HepG2 (cell line): ENCODE data around the gene TNP2. TPM values are rescaled to one million over a fixed set of nuclear protein-coding genes. Genes with fewer than 3 reads are reported as not detected.

Experiments used
- ADNP ChIP-seq: sonication (generic); formaldehyde crosslinking; IDR thresholded peaks from 2 replicates; pipeline ENCODE4 v1.4.0; 2020; ENCODE audit warnings: missing genetic modification reagents
- BCL6 ChIP-seq: IDR thresholded peaks from 2 replicates; pipeline ENCODE4 v1.6.1; 2016; ENCODE audit warnings: missing genetic modification reagents, missing compliant biosample characterization
- BRD4 ChIP-seq: sonication (generic); formaldehyde crosslinking; IDR thresholded peaks from 2 replicates; pipeline ENCODE4 v1.4.0; 2020; ENCODE audit warnings: missing genetic modification reagents
- CHD4 ChIP-seq: fragments of 200-600 bp; sonication (generic); IDR thresholded peaks from 2 replicates; pipeline ENCODE4 v1.7.0; 2017; ENCODE audit warnings: mild to moderate bottlenecking, low read length, borderline replicate concordance
- E2F1 ChIP-seq: sonication (generic); formaldehyde crosslinking; IDR thresholded peaks from 2 replicates; pipeline ENCODE4 v1.5.0; 2020; ENCODE audit warnings: missing genetic modification reagents
- ERF ChIP-seq: IDR thresholded peaks from 2 replicates; pipeline ENCODE4 v1.6.1; 2018; ENCODE audit warnings: missing biosample characterization, missing genetic modification reagents
- HDAC2 ChIP-seq: sonication (generic); formaldehyde crosslinking; IDR thresholded peaks from 2 replicates; pipeline ENCODE4 v1.4.0; 2020; ENCODE audit warnings: missing genetic modification reagents
- KDM5B ChIP-seq: sonication (generic); formaldehyde crosslinking; IDR thresholded peaks from 2 replicates; pipeline ENCODE4 v1.4.0; 2020; ENCODE audit warnings: missing genetic modification reagents, mild to moderate bottlenecking, borderline replicate concordance
- RARA ChIP-seq: IDR thresholded peaks from 2 replicates; pipeline ENCODE4 v1.6.1; 2016; ENCODE audit warnings: missing genetic modification reagents, missing compliant biosample characterization
- REPIN1 ChIP-seq: sonication (generic); formaldehyde crosslinking; IDR thresholded peaks from 2 replicates; pipeline ENCODE4 v1.8.0; 2022; ENCODE audit warnings: missing genetic modification reagents, low read depth, mild to moderate bottlenecking, borderline replicate concordance
- SMYD3 ChIP-seq: sonication (generic); formaldehyde crosslinking; IDR thresholded peaks from 2 replicates; pipeline ENCODE4 v1.8.1; 2023; ENCODE audit warnings: mild to moderate bottlenecking, missing genetic modification reagents
- TEAD3 ChIP-seq: optimal IDR thresholded peaks from 2 replicates; pipeline ENCODE3; 2016; ENCODE audit warnings: borderline replicate concordance
- THAP8 ChIP-seq: sonication (generic); formaldehyde crosslinking; IDR thresholded peaks from 2 replicates; pipeline ENCODE4 v1.5.1; 2020; ENCODE audit warnings: missing genetic modification reagents, mild to moderate bottlenecking, borderline replicate concordance
- U2AF2 ChIP-seq: fragments of 200-400 bp; formaldehyde crosslinking; IDR thresholded peaks from 2 replicates; pipeline ENCODE4 v1.6.1; 2017; ENCODE audit warnings: low read depth, mild to moderate bottlenecking, low read length
- ZMYM3 ChIP-seq: sonication (generic); formaldehyde crosslinking; IDR thresholded peaks from 2 replicates; pipeline ENCODE4 v1.5.1; 2020; ENCODE audit warnings: mild to moderate bottlenecking, missing genetic modification reagents
- ZNF280D ChIP-seq: sonication (generic); formaldehyde crosslinking; IDR thresholded peaks from 2 replicates; pipeline ENCODE4 v1.5.1; 2020; ENCODE audit warnings: mild to moderate bottlenecking, missing genetic modification reagents
- ZNF431 ChIP-seq: sonication (generic); formaldehyde crosslinking; IDR thresholded peaks from 2 replicates; pipeline ENCODE4 v1.9.0; 2022; ENCODE audit warnings: missing genetic modification reagents, low read depth, mild to moderate bottlenecking, borderline replicate concordance
- ZNF460 ChIP-seq: sonication (generic); formaldehyde crosslinking; IDR thresholded peaks from 2 replicates; pipeline ENCODE4 v1.5.1; 2020; ENCODE audit warnings: missing genetic modification reagents, mild to moderate bottlenecking, borderline replicate concordance
- ZNF781 ChIP-seq: sonication (generic); formaldehyde crosslinking; IDR thresholded peaks from 2 replicates; pipeline ENCODE4 v1.5.1; 2020; ENCODE audit warnings: borderline replicate concordance, mild to moderate bottlenecking, missing genetic modification reagents; ENCODE audit errors: not compliant biosample characterization
- ZNF800 ChIP-seq: sonication (generic); formaldehyde crosslinking; IDR thresholded peaks from 2 replicates; pipeline ENCODE4 v1.4.0; 2020; ENCODE audit warnings: missing genetic modification reagents
- ZNF878 ChIP-seq: sonication (generic); formaldehyde crosslinking; IDR thresholded peaks from 2 replicates; pipeline ENCODE4 v1.8.1; 2023; ENCODE audit warnings: mild to moderate bottlenecking, missing genetic modification reagents, moderate library complexity
- polyA plus RNA-seq, 8 experiments: library from polyadenylated mRNA; depleted of rRNA in 3 of 8; stranded (reverse) in 7 of 8; unstranded in 1 of 8; fragments of >200 nt; fragmentation: Illumina TruSeq in 4 of 8; extraction: Trizol in 4 of 8; gene quantifications; 2 replicates each; pipeline versions ENCODE4 v1.2.1 to v1.2.3, GENCODE V29; 2011 to 2016; ENCODE audit warnings: low read depth in 4 of 8, missing spikeins in 1 of 8, mixed read lengths in 1 of 8; ENCODE audit not compliant: insufficient read depth in 1 of 8
- total RNA-seq, 5 experiments: library from RNA; depleted of rRNA; stranded (reverse); fragments of >200 nt; fragmentation: Illumina TruSeq; extraction: Trizol; gene quantifications; 2 replicates each; pipeline ENCODE4 v1.2.3, GENCODE V29; 2016; ENCODE audit warnings: low read depth in 1 of 5

Gene TNP2
- total and polyA plus RNA-seq, 2 of the 13 experiments (the other 11 are each of a cell fraction or from before 2014, with no cell fraction given), result not detected

DNA sequence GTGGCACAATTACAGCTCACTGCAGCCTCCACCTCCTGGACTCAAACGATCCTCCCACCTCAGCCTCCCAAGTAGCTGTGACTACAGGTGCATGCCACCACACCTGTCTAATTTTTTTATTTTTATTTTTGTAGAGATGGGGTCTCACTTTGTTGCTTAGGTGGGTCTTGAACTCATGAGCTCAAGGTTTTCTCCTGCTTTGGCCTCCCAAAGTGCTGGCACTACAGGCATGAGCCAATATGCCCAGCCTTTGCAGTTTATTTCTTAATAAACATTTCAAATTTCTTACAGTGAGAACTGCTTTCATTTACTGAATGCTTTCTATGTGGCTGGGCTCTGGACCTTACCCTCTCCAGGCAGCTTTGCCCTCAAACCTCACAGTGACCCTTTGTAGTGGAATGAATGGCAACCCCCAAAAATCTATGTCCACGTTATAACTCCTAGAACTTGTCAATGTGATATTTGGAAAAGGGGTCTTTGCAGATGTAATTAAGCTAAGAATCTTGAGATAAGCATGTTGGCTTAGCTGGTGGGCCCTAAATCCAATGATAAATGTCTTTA lies 1.6 kb upstream of the TNP2 start (continued):
- TF ChIP-seq ZNF280D (CRISPR knock-in tag) (peak; percentile 47; the same call in 1 of the 2 replicates), ERF (CRISPR knock-in tag) (0 out of 2 replicates have a peak, but pooled peaks have one; percentile 0), SMYD3 (CRISPR knock-in tag) (0 out of 2 replicates have a peak, but pooled peaks have one; percentile 62), E2F1 (CRISPR knock-in tag) (no peak), REPIN1 (CRISPR knock-in tag) (peak; percentile 44; the same call in 1 of the 2 replicates), U2AF2 (no peak), RARA (CRISPR knock-in tag) (peak; percentile 69), KDM5B (CRISPR knock-in tag) (0 out of 2 replicates have a peak, but pooled peaks have one; percentile 19), BCL6 (CRISPR knock-in tag) (0 out of 2 replicates have a peak, but pooled peaks have one; percentile 24), BRD4 (CRISPR knock-in tag) (peak; percentile 58; the same call in 1 of the 2 replicates), THAP8 (CRISPR knock-in tag) (no peak), ZMYM3 (CRISPR knock-in tag) (peak; percentile 91), ZNF878 (CRISPR knock-in tag) (no peak), CHD4 (peak; percentile 90), ZNF800 (CRISPR knock-in tag) (no peak), ZNF460 (peak; percentile 90), TEAD3 (CRISPR knock-in tag) (peak; percentile 53), ZNF431 (CRISPR knock-in tag) (0 out of 2 replicates have a peak, but pooled peaks have one; percentile 35), HDAC2 (peak; percentile 22; the same call in 1 of the 2 replicates), ZNF781 (peak; percentile 48), ADNP (CRISPR knock-in tag) (peak; percentile 74; the same call in 1 of the 2 replicates)
